Measurements from ENCODE around the gene FOXJ1.
A peak's percentile ranks its signal among the peaks of the same experiment; 100 is the strongest.

FOXJ1 gene

DNA sequence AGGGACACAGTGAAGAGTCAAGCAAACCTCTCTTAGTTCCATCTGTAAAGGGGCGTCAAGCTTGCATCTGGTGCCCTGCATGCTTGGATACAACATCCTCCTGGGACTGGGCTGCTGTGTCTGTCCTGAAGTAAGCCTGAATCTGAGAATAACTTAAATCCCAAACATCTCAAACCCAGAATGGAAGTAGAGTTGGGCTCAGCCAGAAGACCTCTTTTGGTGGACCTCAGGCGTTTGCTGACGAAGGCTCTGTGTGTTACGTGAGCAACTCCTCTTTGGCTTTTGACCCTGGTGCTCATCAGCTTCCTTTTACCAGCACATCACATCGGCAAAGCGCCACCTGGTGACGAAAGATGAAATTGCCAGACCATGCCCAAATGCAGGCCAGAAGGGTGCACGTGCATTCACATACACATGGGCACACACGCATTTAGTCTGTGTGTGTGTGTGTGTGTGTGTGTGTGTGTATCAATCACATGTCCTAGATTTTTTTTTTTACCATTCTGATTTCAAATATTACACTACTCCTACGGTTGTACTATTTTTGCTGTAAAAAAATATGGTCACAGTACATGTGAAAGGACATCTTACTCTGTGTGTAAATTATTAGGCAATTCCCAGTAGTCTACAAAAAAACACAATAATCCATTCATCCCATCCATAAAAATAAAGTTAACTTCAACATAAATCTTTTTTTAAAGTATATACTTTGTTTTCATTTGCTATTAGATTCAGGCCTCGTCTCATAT, 41.1 kb upstream of the FOXJ1 start:
- TF ChIP-seq, protein P1, sequence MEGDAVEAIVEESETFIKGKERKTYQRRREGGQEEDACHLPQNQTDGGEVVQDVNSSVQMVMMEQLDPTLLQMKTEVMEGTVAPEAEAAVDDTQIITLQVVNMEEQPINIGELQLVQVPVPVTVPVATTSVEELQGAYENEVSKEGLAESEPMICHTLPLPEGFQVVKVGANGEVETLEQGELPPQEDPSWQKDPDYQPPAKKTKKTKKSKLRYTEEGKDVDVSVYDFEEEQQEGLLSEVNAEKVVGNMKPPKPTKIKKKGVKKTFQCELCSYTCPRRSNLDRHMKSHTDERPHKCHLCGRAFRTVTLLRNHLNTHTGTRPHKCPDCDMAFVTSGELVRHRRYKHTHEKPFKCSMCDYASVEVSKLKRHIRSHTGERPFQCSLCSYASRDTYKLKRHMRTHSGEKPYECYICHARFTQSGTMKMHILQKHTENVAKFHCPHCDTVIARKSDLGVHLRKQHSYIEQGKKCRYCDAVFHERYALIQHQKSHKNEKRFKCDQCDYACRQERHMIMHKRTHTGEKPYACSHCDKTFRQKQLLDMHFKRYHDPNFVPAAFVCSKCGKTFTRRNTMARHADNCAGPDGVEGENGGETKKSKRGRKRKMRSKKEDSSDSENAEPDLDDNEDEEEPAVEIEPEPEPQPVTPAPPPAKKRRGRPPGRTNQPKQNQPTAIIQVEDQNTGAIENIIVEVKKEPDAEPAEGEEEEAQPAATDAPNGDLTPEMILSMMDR (IDR thresholded peaks at IDR 0.05; ENCODE audit: low read depth, low read length), result peak; percentile 92

DNA sequence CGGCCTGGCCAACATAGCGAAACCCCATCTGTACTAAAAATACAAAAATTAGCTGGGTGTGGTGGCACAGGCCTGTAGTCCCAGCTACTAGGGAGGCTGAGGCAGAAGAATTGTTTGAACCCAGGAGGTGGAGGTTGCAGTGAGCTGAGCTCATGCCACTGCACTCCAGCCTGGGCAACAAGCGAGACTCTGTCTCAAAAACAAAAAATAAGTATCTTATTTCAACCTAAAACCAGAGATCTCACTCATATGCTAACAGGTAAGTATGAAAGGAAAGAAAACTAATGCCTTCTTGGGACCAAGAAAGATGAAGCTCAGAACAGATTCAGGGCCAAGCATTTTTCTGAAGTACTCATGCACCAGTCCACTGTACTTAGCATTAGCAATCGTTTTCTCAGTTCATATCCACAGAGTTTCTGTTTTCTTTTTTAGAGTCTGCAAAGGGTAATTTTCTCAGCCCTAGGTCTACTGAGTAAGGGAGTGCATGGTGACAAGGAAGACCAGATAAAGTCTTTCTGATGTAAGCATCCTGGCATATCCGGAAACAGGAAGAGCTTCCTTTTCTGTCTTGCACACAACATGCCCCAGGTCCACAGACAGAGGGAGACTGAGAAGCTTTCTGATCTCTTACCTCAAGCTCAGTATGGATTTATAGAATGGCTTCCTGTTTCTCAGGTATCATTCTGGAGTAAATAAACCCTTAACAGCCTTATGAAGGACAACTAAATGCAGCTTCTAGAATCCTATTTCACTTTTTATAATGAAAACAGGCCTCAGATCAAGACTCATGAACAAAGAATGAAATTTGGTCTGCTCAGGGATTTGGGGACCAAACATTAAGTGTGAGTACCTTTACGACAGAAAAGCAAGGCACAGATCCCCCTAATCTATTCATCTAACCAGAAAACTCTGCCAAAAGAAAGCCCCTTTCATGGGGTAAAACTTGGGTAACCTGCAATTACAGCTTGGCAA, 38.7 kb upstream of the FOXJ1 start:
- no peak for DNase-seq (ENCODE audit: low read depth, low spot score)
- no peak overlapping the region for H3K4me3 ChIP-seq (ENCODE audit: low read depth, low read length)
- in situ Hi-C loops (cut with HindIII; ENCODE audit: low sequenced_read_pairs), result no loop called here

More for the DNA sequence above, 41.1 kb upstream of the FOXJ1 start:
- in situ Hi-C loops (cut with HindIII; ENCODE audit: low sequenced_read_pairs), result no loop called here
- DNase-seq (ENCODE audit: low read depth, low spot score), result peak; percentile 86
- H3K4me3 ChIP-seq (ENCODE audit: low read depth, low read length), result no peak overlapping the region

DNA sequence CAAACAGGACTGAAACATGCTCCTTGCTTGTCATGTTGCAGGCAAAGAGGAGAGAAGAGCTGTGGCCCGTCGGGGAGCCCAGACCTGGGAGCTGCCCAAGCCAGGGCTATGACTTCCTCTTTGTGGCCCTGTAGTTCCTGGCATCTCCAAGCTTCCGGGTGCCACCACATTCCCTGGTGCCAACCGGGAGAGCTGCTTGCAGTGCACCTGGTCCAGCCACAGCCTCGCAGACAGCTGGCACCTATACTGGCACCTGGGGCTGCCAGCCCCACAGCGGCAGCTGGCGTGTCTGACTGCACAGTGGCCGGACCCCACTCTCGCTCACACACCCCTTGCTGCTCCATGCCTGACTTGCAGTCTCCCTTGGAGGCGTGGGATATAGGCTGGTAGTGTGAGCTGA, 37.1 kb upstream of the FOXJ1 start:
- DNase-seq (ENCODE audit: low read depth, low spot score), result no peak
- in situ Hi-C loops (cut with HindIII; ENCODE audit: low sequenced_read_pairs), result no loop called here
- no peak overlapping the region for H3K4me3 ChIP-seq (ENCODE audit: low read depth, low read length)
- TF ChIP-seq, protein P1 (IDR thresholded peaks at IDR 0.05; ENCODE audit: low read depth, low read length), result no peak

More for the DNA sequence above, 38.7 kb upstream of the FOXJ1 start:
- TF ChIP-seq, protein P1 (IDR thresholded peaks at IDR 0.05; ENCODE audit: low read depth, low read length), result no peak

DNA sequence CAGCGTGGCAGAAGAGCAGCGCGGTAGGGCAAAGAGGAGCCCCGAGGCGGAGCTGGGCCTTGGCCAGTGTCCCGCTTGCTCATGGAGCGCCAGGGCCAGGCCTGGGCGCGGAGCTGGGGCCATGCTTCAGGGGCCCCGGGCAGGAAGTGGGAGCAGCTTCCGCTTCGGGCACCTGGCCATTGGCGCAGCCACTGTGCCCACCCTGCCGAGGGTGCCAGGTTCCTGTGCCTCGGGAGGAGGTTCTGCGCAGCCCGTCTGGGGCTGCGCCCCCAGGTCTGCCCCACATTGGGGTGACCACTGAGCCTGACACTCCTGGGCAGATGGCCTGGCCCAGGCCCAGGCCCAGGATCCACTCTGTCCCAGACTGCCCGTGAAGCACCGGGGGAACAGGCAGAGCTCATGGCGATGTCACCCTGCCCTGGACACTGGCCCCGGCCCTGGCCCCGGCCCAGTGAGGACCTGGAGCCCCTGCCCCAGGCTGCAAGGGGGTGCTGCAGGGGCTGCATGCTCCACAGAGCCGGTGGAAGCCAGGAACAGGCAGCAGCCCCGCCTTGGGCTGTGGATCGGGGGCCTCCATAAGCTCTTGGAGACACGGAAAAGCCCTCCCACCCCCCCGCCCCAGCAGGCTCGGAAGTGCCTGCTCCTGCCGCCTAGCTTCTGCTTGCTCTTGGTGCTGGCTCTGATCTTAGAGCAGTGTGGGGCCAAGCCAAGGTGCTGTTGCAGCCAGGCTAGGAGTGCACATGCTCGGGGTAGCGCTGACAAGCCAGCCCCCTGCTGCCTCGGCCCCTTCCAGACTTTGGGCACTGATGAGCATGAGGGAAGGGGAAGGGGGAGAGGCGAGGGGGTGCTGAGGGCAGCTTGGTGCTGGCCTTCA, 35.9 kb upstream of the FOXJ1 start:
- DNase-seq (ENCODE audit: low read depth, low spot score), result no peak
- H3K4me3 ChIP-seq (ENCODE audit: low read depth, low read length), result no peak overlapping the region
- in situ Hi-C loops (cut with HindIII; ENCODE audit: low sequenced_read_pairs), result no loop called here
- TF ChIP-seq, protein P1 (IDR thresholded peaks at IDR 0.05; ENCODE audit: low read depth, low read length), result no peak

DNA sequence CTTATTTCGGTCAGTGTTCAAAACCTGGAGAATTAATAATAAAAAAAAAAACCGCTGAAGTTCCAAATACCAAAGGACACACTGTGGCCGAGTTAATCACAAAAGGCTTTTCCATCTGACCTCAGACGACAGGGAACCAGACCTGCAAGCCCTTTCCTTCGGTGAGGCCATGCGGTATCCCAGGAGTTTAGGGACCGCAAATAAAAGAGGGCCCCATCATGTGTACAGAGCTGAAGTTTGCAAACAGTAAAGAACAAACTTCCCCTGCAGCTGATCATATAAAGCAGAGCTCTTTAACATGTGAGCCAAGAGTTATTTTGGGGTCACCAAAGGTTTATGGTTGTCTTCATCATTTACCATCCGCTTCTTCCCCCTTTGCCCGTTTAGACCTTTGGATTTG, 33.0 kb upstream of the FOXJ1 start:
- TF ChIP-seq, protein P1 (IDR thresholded peaks at IDR 0.05; ENCODE audit: low read depth, low read length), result no peak
- in situ Hi-C loops (cut with HindIII; ENCODE audit: low sequenced_read_pairs), result no loop called here
- no peak for DNase-seq (ENCODE audit: low read depth, low spot score)
- H3K4me3 ChIP-seq (ENCODE audit: low read depth, low read length), result no peak overlapping the region

DNA sequence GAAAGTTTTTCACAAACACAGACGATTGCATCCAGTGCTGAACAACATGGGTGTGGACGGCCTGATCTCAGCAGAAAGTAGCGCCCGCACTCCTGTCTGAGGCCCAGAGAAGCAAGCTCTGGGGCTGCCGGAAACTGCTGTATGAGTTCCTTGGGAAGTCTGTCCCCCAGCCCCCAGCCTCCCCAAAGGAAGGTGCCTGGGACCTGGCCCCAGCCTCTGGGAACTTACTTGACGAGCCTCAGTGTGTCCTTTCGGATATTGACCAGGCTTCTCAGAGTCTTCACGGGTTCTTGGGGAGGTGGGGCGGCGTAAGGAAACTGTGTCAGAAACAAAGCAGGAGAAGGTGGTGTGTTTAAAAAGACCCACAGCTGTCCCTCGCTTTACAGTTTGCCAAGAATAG, 32.4 kb upstream of the FOXJ1 start:
- no peak for DNase-seq (ENCODE audit: low read depth, low spot score)
- in situ Hi-C loops (cut with HindIII; ENCODE audit: low sequenced_read_pairs), result no loop called here
- TF ChIP-seq, protein P1 (IDR thresholded peaks at IDR 0.05; ENCODE audit: low read depth, low read length), result no peak

More for the DNA sequence above, 32.4 kb upstream of the FOXJ1 start:
- no peak overlapping the region for H3K4me3 ChIP-seq (ENCODE audit: low read depth, low read length)
